OCI-LY1 (cell line): ENCODE data around the gene PNPLA6.

Experiments
- H2AFZ ChIP-seq: fragments of 200-600 bp; sonication (generic), shearing (Covaris generic); 2 replicates; pipeline ENCODE4 v1.6.0; 2014; ENCODE audit warnings: antibody characterized with exemption, mild to moderate bottlenecking, low read length
- H3F3A ChIP-seq: fragments of 200-600 bp; sonication (generic), shearing (Covaris generic); 2 replicates; pipeline ENCODE4 v1.6.0; 2014; ENCODE audit warnings: mild to moderate bottlenecking, antibody characterized with exemption, low read length, moderate library complexity; ENCODE audit not compliant: insufficient read depth
- H3K27ac ChIP-seq: fragments of 200-600 bp; sonication (generic); 2 replicates; pipeline ENCODE4 v1.5.1; 2014; ENCODE audit warnings: low read length, mixed run types, mild to moderate bottlenecking, low read depth; ENCODE audit not compliant: poor library complexity, severe bottlenecking
- H3K27me3 ChIP-seq: fragments of 200-600 bp; sonication (generic); 2 replicates; pipeline ENCODE4 v1.6.0; 2014; ENCODE audit warnings: antibody characterized with exemption, mild to moderate bottlenecking, low read length, moderate library complexity; ENCODE audit not compliant: insufficient read depth
- H3K36me3 ChIP-seq: fragments of 200-600 bp; sonication (generic); 2 replicates; pipeline ENCODE4 v1.6.1; 2014; ENCODE audit warnings: mild to moderate bottlenecking, antibody characterized with exemption, low read length, moderate library complexity, mixed read lengths; ENCODE audit not compliant: insufficient read depth
- H3K4me1 ChIP-seq: fragments of 200-600 bp; sonication (generic); 2 replicates; pipeline ENCODE4 v1.5.1; 2014; ENCODE audit warnings: mild to moderate bottlenecking, low read length, moderate library complexity; ENCODE audit not compliant: insufficient read depth, severe bottlenecking
- H3K4me2 ChIP-seq: fragments of 200-600 bp; sonication (generic), shearing (Covaris generic); 2 replicates; pipeline ENCODE4 v1.6.1; 2014; ENCODE audit warnings: low read length
- H3K4me3 ChIP-seq: fragments of 200-600 bp; sonication (generic); 2 replicates; pipeline ENCODE4 v1.5.1; 2014; ENCODE audit warnings: low read length, low read depth, mild to moderate bottlenecking, mixed read lengths; ENCODE audit not compliant: poor library complexity, severe bottlenecking
- H3K79me2 ChIP-seq: fragments of 200-600 bp; shearing (Covaris generic); 2 replicates; pipeline ENCODE4 v1.6.1; 2016; ENCODE audit warnings: mixed run types, low read length, mixed read lengths; ENCODE audit not compliant: insufficient read depth
- H3K9ac ChIP-seq: fragments of 200-600 bp; sonication (generic), shearing (Covaris generic); 2 replicates; pipeline ENCODE4 v1.6.1; 2014; ENCODE audit warnings: mild to moderate bottlenecking, low read length, mixed read lengths
- H3K9me2 ChIP-seq: fragments of 200-600 bp; sonication (generic), shearing (Covaris generic); 2 replicates; pipeline ENCODE4 v1.6.1; 2014; ENCODE audit warnings: low read depth, mild to moderate bottlenecking, low read length, mixed read lengths
- H3K9me3 ChIP-seq: fragments of 200-600 bp; shearing (Covaris generic); 2 replicates; pipeline ENCODE4 v1.6.1; 2014; ENCODE audit warnings: low read length, mixed read lengths
- H4K20me1 ChIP-seq: fragments of 200-600 bp; sonication (generic), shearing (Covaris generic); 2 replicates; pipeline ENCODE4 v1.6.0; 2016; ENCODE audit warnings: mild to moderate bottlenecking, low read length; ENCODE audit not compliant: insufficient read depth
- EZH2 ChIP-seq: fragments of 200-600 bp; sonication (generic), shearing (Covaris generic); IDR thresholded peaks from 2 replicates; pipeline ENCODE4 v1.8.0; 2017; ENCODE audit warnings: borderline replicate concordance, mixed run types, mild to moderate bottlenecking, antibody characterized with exemption, low read length, moderate library complexity, mixed read lengths
- TF ChIP-seq, protein P1 (sequence below): fragments of 200-600 bp; sonication (generic), shearing (Covaris generic); IDR thresholded peaks from 2 replicates; pipeline ENCODE4 v1.5.1; 2017; ENCODE audit warnings: mild to moderate bottlenecking, antibody characterized with exemption, low read length, moderate library complexity, mixed read lengths

The PNPLA6 gene

GRCh38 chr19:7515110-7515644 lies 20.3 kb upstream of the PNPLA6 start:
- H3K27me3 ChIP-seq: peaks cover 14% of the 10 kb centered on the region; the same call in 1 of the 2 replicates
- H3F3A ChIP-seq: no peaks in the 10 kb centered on the region
- TF ChIP-seq, protein P1, sequence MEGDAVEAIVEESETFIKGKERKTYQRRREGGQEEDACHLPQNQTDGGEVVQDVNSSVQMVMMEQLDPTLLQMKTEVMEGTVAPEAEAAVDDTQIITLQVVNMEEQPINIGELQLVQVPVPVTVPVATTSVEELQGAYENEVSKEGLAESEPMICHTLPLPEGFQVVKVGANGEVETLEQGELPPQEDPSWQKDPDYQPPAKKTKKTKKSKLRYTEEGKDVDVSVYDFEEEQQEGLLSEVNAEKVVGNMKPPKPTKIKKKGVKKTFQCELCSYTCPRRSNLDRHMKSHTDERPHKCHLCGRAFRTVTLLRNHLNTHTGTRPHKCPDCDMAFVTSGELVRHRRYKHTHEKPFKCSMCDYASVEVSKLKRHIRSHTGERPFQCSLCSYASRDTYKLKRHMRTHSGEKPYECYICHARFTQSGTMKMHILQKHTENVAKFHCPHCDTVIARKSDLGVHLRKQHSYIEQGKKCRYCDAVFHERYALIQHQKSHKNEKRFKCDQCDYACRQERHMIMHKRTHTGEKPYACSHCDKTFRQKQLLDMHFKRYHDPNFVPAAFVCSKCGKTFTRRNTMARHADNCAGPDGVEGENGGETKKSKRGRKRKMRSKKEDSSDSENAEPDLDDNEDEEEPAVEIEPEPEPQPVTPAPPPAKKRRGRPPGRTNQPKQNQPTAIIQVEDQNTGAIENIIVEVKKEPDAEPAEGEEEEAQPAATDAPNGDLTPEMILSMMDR: no peak
- TF ChIP-seq EZH2: no peak
- no peaks in the 10 kb centered on the region for H3K79me2 ChIP-seq
- H3K36me3 ChIP-seq: no peaks in the 10 kb centered on the region
- H3K4me3 ChIP-seq: no peak overlapping the region
- H3K27ac ChIP-seq: no peak overlapping the region
- H3K9ac ChIP-seq: no peak overlapping the region; the same call in 1 of the 2 replicates
- no peak overlapping the region for H2AFZ ChIP-seq
- no peaks in the 10 kb centered on the region for H3K9me3 ChIP-seq
- H3K9me2 ChIP-seq: no peaks in the 10 kb centered on the region
- H3K4me1 ChIP-seq: no peaks in the 10 kb centered on the region
- no peaks in the 10 kb centered on the region for H4K20me1 ChIP-seq
- peak overlapping the region; percentile 46; the same call in 1 of the 2 replicates for H3K4me2 ChIP-seq

- Histone ChIP-seq H3K79me2 (no peaks in the 10 kb centered on the region), H4K20me1 (no peaks in the 10 kb centered on the region), H3K9me2 (no peaks in the 10 kb centered on the region), H3K4me3 (peak within 1 kb of the TSS; percentile 29), H3K4me1 (no peaks in the 10 kb centered on the region), H2AFZ (no peak within 1 kb of the TSS), H3K36me3 (no peaks in the 10 kb centered on the region), H3K9ac (no peak within 1 kb of the TSS; the same call in 1 of the 2 replicates), H3K27ac (no peak within 1 kb of the TSS), H3K4me2 (peak within 1 kb of the TSS; percentile 46), H3F3A (no peaks in the 10 kb centered on the region), H3K9me3 (no peaks in the 10 kb centered on the region), H3K27me3 (peaks cover 14% of the 10 kb centered on the region; the same call in 1 of the 2 replicates)
- TF ChIP-seq, protein P1: no peak
- TF ChIP-seq EZH2: no peak
Observed at GRCh38 chr19:7515645-7516151, 19.8 kb upstream of the PNPLA6 start, which contains the start of gene ZNF358. TSS of gene ZNF358 (plus strand) at chr19:7516103. CDS start at chr19:7519243, 3,140 bp downstream.

- Histone ChIP-seq H3K9ac (no peak overlapping the region; the same call in 1 of the 2 replicates), H3K4me2 (no peak overlapping the region), H3K9me3 (no peaks in the 10 kb centered on the region), H3K4me1 (no peaks in the 10 kb centered on the region), H3K27me3 (peaks cover 14% of the 10 kb centered on the region; the same call in 1 of the 2 replicates), H2AFZ (no peak overlapping the region), H3K9me2 (no peaks in the 10 kb centered on the region), H4K20me1 (no peaks in the 10 kb centered on the region), H3K79me2 (no peaks in the 10 kb centered on the region), H3F3A (no peaks in the 10 kb centered on the region), H3K27ac (no peak overlapping the region), H3K4me3 (peak overlapping the region; percentile 19), H3K36me3 (no peaks in the 10 kb centered on the region)
- TF ChIP-seq EZH2: no peak
- TF ChIP-seq, protein P1: no peak
Observed at GRCh38 chr19:7516333-7516732, 19.2 kb upstream of the PNPLA6 start.
